BE2C (cell line): Measurements from ENCODE around the gene DOK1.

Experiments
- DNase-seq: peaks from one replicate; pipeline ENCODE4 v3.0.0-alpha.2; 2020
- H3K27me3 ChIP-seq: fragments of 250-450 bp; sonication (Bioruptor Pico); 2 replicates; pipeline ENCODE4 v1.5.1; 2020; ENCODE audit warnings: mild to moderate bottlenecking
- H3K36me3 ChIP-seq: fragments of 250-450 bp; sonication (Bioruptor Pico); 2 replicates; pipeline ENCODE4 v1.5.1; 2020; ENCODE audit warnings: mild to moderate bottlenecking
- H3K4me1 ChIP-seq: fragments of 250-450 bp; sonication (Bioruptor Pico); 2 replicates; pipeline ENCODE4 v1.5.1; 2020
- H3K4me3 ChIP-seq: 2 replicates; pipeline ENCODE4 v1.5.1; 2011; ENCODE audit warnings: low read depth, low read length
- H3K9me3 ChIP-seq: fragments of 250-450 bp; sonication (Bioruptor Pico); 2 replicates; pipeline ENCODE4 v1.5.1; 2020
- CTCF ChIP-seq: IDR thresholded peaks from 2 replicates; pipeline ENCODE4 v1.5.1; 2012; ENCODE audit warnings: mild to moderate bottlenecking, low read depth, low read length

Gene DOK1

GRCh38 chr2:74572178-74572925 lies 17.8 kb downstream of the DOK1 start:
- no peaks in the 10 kb centered on the region for H3K4me1 ChIP-seq
- no peak overlapping the region for H3K4me3 ChIP-seq
- no peaks in the 10 kb centered on the region for H3K9me3 ChIP-seq
- TF ChIP-seq CTCF = no peak
- DNase-seq = no peak
- no peaks in the 10 kb centered on the region for H3K36me3 ChIP-seq
- no peaks in the 10 kb centered on the region for H3K27me3 ChIP-seq

- Histone ChIP-seq H3K4me3 (no peak overlapping the region), H3K9me3 (no peaks in the 10 kb centered on the region), H3K27me3 (no peaks in the 10 kb centered on the region), H3K4me1 (no peaks in the 10 kb centered on the region), H3K36me3 (no peaks in the 10 kb centered on the region)
- no peak for DNase-seq
- TF ChIP-seq CTCF = no peak
Observed at GRCh38 chr2:74573747-74574562, 19.4 kb downstream of the DOK1 start.

GRCh38 chr2:74575320-74575719 lies 20.8 kb downstream of the DOK1 start:
- H3K4me3 ChIP-seq = no peak overlapping the region
- TF ChIP-seq CTCF = no peak
- no peaks in the 10 kb centered on the region for H3K9me3 ChIP-seq
- no peak for DNase-seq
- H3K4me1 ChIP-seq = no peaks in the 10 kb centered on the region
- H3K27me3 ChIP-seq = no peaks in the 10 kb centered on the region
- no peaks in the 10 kb centered on the region for H3K36me3 ChIP-seq

GRCh38 chr2:74576211-74576862 lies 21.8 kb downstream of the DOK1 start:
- Histone ChIP-seq H3K4me1 (no peaks in the 10 kb centered on the region), H3K27me3 (no peaks in the 10 kb centered on the region), H3K9me3 (no peaks in the 10 kb centered on the region), H3K36me3 (no peaks in the 10 kb centered on the region), H3K4me3 (no peak overlapping the region)
- no peak for TF ChIP-seq CTCF
- no peak for DNase-seq

GRCh38 chr2:74576863-74577229 lies 22.3 kb downstream of the DOK1 start:
- Histone ChIP-seq H3K4me1 (no peaks in the 10 kb centered on the region), H3K9me3 (no peaks in the 10 kb centered on the region), H3K27me3 (no peaks in the 10 kb centered on the region), H3K36me3 (no peaks in the 10 kb centered on the region), H3K4me3 (no peak overlapping the region)
- TF ChIP-seq CTCF = no peak
- DNase-seq = no peak
